Duodenal mucosa (tissue), 2 donors: ENCODE results near the gene CPED1.

Experiments used
- H3K27ac ChIP-seq: one replicate; pipeline ENCODE4 v1.7.0; 2013; ENCODE audit warnings: low read depth, low read length
- H3K27me3 ChIP-seq, 2 donors: one replicate each; pipeline ENCODE4 v1.7.0; 2013; ENCODE audit warnings: low read length in 2 of 2, control low read depth in 1 of 2; ENCODE audit not compliant: insufficient read depth in 2 of 2, control insufficient read depth in 1 of 2
- H3K36me3 ChIP-seq, 2 donors: one replicate each; pipeline ENCODE4 v1.7.0; 2013; ENCODE audit warnings: low read length in 2 of 2, control low read depth in 1 of 2; ENCODE audit not compliant: insufficient read depth in 2 of 2, control insufficient read depth in 1 of 2
- H3K4me1 ChIP-seq, 2 donors: one replicate each; pipeline ENCODE4 v1.7.0; 2013; ENCODE audit warnings: low read length in 2 of 2, control low read depth in 1 of 2; ENCODE audit not compliant: insufficient read depth in 2 of 2, control insufficient read depth in 1 of 2
- H3K4me3 ChIP-seq, 2 donors: one replicate each; pipeline ENCODE4 v1.7.0; 2013; ENCODE audit warnings: low read length in 2 of 2, low read depth in 1 of 2
- H3K9ac ChIP-seq, 2 donors: one replicate each; pipeline ENCODE4 v1.7.0; 2013; ENCODE audit warnings: low read length in 2 of 2, low read depth in 1 of 2
- H3K9me3 ChIP-seq, 2 donors: one replicate each; pipeline ENCODE4 v1.7.0; 2013; ENCODE audit warnings: low read length in 2 of 2, control low read depth in 1 of 2; ENCODE audit not compliant: control insufficient read depth in 1 of 2

Gene CPED1

DNA sequence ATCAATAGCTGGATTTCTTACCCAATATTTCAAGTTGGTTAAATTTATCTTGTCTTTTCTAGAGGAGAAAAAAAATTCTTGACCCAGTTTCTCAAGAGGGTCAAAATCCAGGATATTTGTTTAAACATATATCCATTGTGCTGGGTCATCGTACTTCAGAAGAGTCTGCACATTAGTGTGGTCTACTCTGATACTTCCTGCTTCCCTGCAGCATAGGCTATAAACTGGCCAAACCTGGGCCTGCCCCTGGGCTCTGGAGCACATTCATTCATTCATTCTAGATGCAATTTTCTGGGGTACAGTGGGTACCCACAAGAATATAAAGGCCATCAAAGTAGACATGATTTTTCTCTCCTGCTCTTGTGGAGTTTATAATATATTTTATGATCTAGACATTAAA is 198.2 kb downstream of the CPED1 start:
- no peak overlapping the region for H3K4me3 ChIP-seq
- no peaks in the 10 kb centered on the region for H3K36me3 ChIP-seq
- no peak overlapping the region for H3K9ac ChIP-seq
- no peaks in the 10 kb centered on the region for H3K4me1 ChIP-seq
- H3K27me3 ChIP-seq, result no peaks in the 10 kb centered on the region
- H3K27ac ChIP-seq, result no peak overlapping the region
- no peaks in the 10 kb centered on the region for H3K9me3 ChIP-seq

DNA sequence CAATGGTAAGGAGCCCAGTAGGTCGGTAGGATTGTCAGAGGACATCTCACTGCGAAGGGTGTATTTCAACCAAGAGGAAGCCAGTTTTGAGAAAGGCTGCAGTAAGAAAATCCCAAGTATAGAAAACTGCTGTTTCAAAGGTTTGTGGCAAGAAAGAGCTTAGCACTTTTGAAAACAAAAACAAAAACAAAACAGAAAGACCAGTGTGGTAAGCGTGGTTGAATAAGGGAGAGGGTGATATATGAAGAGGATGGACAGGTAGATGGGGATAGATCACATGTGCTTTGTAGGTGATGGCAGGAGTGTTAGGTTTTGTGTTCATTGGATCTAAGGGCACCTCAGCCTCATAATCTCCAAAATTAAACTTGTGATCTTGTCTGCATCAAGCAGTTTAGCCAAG is 198.7 kb downstream of the CPED1 start:
- no peaks in the 10 kb centered on the region for H3K27me3 ChIP-seq

DNA sequence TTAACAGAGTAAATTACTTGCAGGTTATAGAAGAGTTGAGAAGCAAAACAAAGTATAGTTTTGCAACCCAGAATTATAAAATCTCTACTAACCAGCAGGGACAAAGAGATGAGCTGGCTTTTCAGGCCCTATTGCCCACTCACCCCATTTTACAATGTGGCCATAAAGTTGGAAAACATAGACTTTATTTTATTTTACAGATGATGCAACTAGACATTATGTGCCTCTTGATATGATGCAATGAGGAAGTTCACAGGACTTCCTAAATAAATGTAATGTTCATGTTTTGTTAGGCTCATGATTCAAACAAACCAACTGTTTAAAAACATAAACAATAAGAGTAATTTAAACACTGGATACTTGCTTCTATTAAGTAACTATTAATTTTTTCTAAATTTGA is 199.2 kb downstream of the CPED1 start:
- H3K9ac ChIP-seq, result no peak overlapping the region
- H3K4me1 ChIP-seq, result no peaks in the 10 kb centered on the region
- no peak overlapping the region for H3K27ac ChIP-seq
- no peak overlapping the region for H3K4me3 ChIP-seq
- H3K27me3 ChIP-seq, result no peaks in the 10 kb centered on the region
- no peaks in the 10 kb centered on the region for H3K36me3 ChIP-seq
- H3K9me3 ChIP-seq, result no peaks in the 10 kb centered on the region

More for the DNA sequence above, 198.7 kb downstream of the CPED1 start:
- Histone ChIP-seq H3K9ac (no peak overlapping the region), H3K9me3 (no peaks in the 10 kb centered on the region), H3K36me3 (no peaks in the 10 kb centered on the region), H3K27ac (no peak overlapping the region), H3K4me3 (no peak overlapping the region), H3K4me1 (no peaks in the 10 kb centered on the region)

DNA sequence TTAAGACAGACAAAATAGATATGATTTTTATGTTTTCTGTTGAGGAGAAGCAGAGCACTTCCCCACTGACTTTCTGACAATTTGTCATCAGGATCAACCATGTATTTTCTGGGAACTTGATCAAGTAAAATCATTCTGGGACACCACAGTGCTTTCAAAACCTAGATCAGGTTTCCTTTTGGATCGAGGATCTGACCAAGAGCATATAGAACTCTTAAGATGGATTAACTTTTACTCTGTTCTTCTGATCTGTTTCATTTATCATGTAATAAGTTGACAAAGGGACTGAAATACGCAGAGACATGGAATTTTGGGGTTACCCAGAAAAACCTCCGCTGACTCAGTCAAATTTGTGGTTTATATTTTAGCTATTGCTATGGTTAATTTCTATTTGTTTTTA is 204.3 kb downstream of the CPED1 start:
- Histone ChIP-seq H3K36me3 (no peaks in the 10 kb centered on the region), H3K27me3 (no peaks in the 10 kb centered on the region), H3K9me3 (no peaks in the 10 kb centered on the region), H3K4me3 (no peak overlapping the region), H3K9ac (no peak overlapping the region), H3K4me1 (no peaks in the 10 kb centered on the region), H3K27ac (no peak overlapping the region)

DNA sequence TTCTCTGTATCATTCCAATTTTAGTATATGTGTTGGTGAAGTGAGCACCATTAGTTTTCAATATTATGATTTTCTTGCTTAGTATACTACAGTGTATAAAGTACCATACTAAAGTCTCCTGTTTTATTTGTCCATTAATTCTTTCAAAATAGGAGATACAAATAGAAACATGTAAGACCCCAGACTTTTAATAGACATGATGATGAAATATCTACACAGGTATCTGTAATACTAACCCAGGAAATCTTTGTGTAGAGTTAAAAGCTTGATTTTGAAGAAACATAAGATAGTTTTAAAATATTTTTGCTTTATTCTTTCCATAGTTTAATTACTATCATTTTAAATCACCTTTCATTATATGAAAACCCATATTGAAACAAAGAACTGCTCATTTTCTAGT is 206.5 kb downstream of the CPED1 start:
- H3K9ac ChIP-seq, result no peak overlapping the region
- no peaks in the 10 kb centered on the region for H3K9me3 ChIP-seq
- no peaks in the 10 kb centered on the region for H3K36me3 ChIP-seq
- no peak overlapping the region for H3K27ac ChIP-seq
- no peaks in the 10 kb centered on the region for H3K27me3 ChIP-seq
- no peak overlapping the region for H3K4me3 ChIP-seq
- H3K4me1 ChIP-seq, result no peaks in the 10 kb centered on the region

DNA sequence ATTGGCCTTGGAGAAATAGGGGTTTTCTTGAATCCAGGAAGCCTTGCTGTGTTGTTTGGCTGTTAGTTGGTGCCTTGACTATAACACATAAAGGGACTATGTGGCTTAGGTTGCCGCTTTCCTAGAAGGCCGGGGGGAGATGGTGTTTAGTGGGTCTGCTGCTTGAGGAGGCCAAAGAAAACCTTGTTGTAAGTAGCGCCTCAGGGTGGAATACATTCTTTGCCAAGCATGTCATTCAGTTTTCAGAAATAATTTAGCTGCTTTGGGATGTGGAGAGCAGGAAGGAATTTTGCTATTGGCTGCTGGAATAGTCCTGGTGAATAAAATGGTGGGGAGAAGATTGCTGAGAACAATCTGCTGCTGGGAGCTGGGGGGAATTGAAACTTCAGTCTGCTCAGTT is 207.4 kb downstream of the CPED1 start:
- H3K27ac ChIP-seq, result no peak overlapping the region
- no peaks in the 10 kb centered on the region for H3K27me3 ChIP-seq
- no peak overlapping the region for H3K9ac ChIP-seq
- H3K9me3 ChIP-seq, result no peaks in the 10 kb centered on the region
- no peaks in the 10 kb centered on the region for H3K36me3 ChIP-seq
- H3K4me1 ChIP-seq, result no peaks in the 10 kb centered on the region
- no peak overlapping the region for H3K4me3 ChIP-seq

DNA sequence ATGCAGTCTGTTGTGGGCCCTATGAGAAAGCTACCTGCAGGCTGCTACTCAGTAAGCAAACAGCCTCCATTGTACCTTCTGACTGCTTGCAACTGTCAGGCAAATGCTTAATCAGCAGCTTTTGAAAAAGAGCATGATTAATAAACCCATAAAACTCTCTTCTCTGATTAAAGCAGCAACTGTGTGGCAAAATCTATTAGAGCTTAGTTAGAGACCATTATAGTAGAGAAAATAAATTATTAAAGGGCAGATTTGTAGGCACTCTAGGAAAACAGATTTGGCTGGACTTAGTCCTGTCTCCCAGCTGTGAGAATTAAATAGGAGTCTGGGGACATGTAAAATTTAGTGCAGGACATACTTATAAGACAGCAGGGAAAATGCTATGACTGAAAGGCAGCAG is 207.8 kb downstream of the CPED1 start:
- no peak overlapping the region for H3K27ac ChIP-seq
- H3K9ac ChIP-seq, result no peak overlapping the region
- H3K27me3 ChIP-seq, result no peaks in the 10 kb centered on the region
- H3K9me3 ChIP-seq, result no peaks in the 10 kb centered on the region
- no peaks in the 10 kb centered on the region for H3K4me1 ChIP-seq
- no peaks in the 10 kb centered on the region for H3K36me3 ChIP-seq
- no peak overlapping the region for H3K4me3 ChIP-seq

DNA sequence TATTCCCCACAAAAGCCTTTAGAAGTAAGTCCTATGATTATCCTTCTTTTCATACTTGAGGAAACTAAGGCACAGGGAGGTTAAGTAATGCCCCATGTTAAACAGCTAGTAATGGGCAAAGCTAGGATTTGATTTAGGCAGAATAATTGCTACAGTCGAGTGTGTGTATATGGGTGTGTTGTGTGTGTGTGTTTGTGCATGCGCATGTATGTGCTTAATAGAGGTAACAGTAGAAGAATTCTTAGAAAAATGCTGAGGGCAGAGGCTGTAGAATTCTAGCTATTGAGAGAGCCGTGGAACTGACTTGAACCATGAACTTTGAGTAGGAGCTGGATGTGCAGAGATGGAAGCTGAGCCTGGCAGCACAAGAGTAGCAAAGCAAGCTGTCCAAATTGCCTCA is 208.9 kb downstream of the CPED1 start:
- no peaks in the 10 kb centered on the region for H3K36me3 ChIP-seq

DNA sequence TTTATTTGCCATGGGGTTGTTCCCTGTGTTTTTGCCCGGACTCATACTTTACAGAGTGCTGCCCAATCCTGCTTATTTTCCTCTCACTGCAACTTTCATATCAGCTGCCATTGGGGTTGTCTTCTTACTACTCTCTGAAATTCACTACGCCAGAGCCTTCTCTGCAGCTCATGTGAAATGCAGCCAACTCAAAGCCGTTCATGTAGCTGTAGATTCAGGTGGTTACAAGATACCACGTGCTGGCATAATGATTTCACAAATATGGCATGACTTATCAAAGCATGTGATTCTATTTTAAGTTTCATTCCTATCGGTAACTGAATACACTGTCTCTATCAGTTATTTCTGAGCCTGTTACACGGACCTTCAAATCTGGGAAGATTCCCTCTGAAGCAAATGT is 210.0 kb downstream of the CPED1 start:
- no peaks in the 10 kb centered on the region for H3K9me3 ChIP-seq
- H3K9ac ChIP-seq, result no peak overlapping the region
- no peaks in the 10 kb centered on the region for H3K36me3 ChIP-seq
- H3K4me3 ChIP-seq, result no peak overlapping the region
- H3K4me1 ChIP-seq, result no peaks in the 10 kb centered on the region
- H3K27ac ChIP-seq, result no peak overlapping the region
- no peaks in the 10 kb centered on the region for H3K27me3 ChIP-seq

More for the DNA sequence above, 208.9 kb downstream of the CPED1 start:
- Histone ChIP-seq H3K4me1 (no peaks in the 10 kb centered on the region), H3K9ac (no peak overlapping the region), H3K9me3 (no peaks in the 10 kb centered on the region), H3K27ac (no peak overlapping the region), H3K4me3 (no peak overlapping the region), H3K27me3 (no peaks in the 10 kb centered on the region)

DNA sequence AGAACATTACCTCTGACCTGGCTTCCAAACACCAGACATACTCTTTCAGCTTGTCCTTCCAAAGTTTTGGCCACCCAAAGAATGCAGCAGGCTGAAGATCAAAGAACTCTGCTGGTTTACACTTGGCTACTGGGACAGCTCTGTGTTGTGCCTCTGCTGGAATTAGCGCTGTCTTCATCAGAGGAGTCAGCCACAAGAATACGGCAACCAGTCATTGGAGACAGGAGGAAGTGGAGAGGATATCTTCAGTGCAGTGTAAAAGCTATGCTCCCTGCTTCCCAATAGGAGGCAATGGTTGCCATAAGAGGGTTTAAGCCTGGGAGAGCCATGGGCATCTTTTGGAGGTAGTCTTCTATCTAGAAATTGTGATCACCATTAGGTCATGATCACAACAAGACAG is 213.6 kb downstream of the CPED1 start:
- Histone ChIP-seq H3K9me3 (no peaks in the 10 kb centered on the region), H3K9ac (no peak overlapping the region), H3K4me1 (no peaks in the 10 kb centered on the region), H3K27ac (no peak overlapping the region), H3K4me3 (no peak overlapping the region), H3K27me3 (no peaks in the 10 kb centered on the region), H3K36me3 (no peaks in the 10 kb centered on the region)

DNA sequence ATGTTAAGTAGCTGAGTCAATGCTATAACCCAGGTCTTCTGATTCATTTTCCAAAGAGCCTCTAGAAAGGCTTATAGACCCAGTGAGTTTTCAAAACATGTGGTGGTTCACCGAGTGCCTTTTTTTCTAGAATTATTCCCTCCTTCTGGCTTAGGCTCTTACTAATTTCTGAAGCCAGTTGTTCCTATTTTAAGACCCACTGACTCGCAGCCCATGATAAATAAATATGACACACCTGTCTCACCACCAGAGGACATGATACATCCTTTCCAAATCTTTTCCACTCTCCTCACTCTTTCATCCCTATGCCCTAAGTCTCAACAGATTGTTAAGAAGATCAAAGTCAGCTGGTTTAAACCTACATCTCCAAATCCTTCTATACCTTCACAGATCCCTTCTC is 214.3 kb downstream of the CPED1 start:
- no peak overlapping the region for H3K4me3 ChIP-seq
- no peaks in the 10 kb centered on the region for H3K4me1 ChIP-seq
- H3K27me3 ChIP-seq, result no peaks in the 10 kb centered on the region
- H3K9ac ChIP-seq, result no peak overlapping the region
- no peak overlapping the region for H3K27ac ChIP-seq
- H3K9me3 ChIP-seq, result no peaks in the 10 kb centered on the region
- H3K36me3 ChIP-seq, result no peaks in the 10 kb centered on the region
